IPS DF 4.7 (cell line): ENCODE measurements around the gene LIMS2.

Experiments
- DNase-seq: peaks from one replicate; pipeline ENCODE4 v3.0.0-alpha.2; 2013; ENCODE audit warnings: low spot score; ENCODE audit errors: extremely low read depth

LIMS2 gene

GRCh38 chr2:127634626-127635379 lies 40.5 kb downstream of the LIMS2 start:
- no peak for DNase-seq

DNA sequence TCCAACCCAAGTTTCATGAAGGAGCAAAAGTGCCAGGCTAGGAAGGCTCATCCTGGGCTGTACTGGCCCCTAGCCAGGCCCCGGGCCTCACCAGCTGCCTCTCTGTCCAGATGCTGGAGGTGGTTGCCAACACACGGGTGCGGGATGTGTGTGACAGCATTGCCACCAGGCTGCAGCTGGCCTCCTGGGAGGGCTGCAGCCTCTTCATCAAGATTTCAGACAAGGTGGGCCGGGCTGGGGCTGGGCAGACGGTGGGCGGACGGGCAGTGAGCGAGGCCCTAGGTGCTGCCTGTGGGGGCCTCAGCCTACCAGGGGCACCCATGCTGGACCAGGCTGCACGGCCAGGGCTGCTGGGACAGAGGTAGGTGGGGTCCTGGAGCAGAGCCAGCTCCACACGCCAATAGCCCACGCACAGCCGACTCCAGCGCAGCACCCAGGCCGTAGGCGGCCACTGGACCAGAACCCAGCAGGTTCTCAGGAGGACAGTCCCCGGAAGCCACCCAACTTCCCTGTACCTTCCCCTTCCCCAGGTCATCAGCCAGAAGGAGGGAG lies 41.2 kb downstream of the LIMS2 start:
- DNase-seq: no peak

GRCh38 chr2:127633556-127634065 lies 41.7 kb downstream of the LIMS2 start:
- DNase-seq: no peak

- no peak for DNase-seq
Observed at GRCh38 chr2:127632592-127633489, 42.5 kb downstream of the LIMS2 start.

DNA sequence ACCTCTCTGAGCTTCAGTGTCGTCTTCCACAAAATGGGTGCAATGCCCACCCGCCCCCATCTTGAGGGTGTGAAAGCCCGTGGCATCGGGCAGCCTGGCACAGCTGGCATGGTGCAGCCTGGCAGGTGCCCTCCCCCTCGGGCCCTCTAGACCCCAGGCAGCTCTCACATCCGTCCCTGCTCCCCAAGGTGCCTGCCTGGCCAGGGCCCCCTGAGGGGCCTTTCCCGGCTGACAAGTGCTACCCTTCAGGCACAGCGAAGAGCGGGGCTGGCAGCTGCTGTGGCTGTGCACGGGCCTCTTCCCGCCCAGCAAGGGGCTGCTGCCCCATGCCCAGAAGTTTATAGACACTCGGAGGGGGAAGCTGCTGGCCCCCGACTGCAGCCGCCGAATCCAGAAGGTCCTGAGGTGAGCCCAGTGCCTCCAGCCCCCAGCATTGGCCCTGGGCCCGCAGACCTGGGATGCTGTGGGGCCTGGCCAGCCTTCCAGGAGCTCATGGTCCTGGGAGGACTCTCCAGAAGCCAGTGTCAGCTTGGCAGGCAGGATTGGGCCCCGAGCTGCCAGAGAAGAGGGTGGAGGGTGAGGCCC lies 43.2 kb downstream of the LIMS2 start:
- no peak for DNase-seq

DNA sequence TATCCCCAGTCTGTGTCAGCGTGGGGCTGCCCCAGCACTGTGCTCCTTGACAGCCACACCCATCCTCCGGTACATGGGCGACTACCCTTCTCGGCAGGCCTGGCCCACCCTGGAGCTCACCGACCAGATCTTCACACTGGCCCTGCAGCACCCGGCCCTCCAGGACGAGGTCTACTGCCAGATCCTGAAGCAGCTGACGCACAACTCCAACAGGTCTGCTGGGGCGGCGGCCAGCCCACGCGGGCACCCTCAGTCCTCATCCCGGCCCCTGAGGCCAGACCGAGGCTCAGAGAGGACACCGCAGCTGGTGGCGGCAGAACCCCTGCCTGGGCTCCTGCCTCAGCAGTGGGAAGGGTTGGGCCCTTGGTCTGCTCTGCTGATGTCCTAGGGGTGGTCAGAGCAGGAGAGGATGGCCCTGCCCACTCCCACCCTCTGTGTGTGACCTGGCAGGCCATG lies 43.8 kb downstream of the LIMS2 start:
- no peak for DNase-seq

- DNase-seq: no peak
Observed at GRCh38 chr2:127630864-127631540, 44.3 kb downstream of the LIMS2 start.

GRCh38 chr2:127630096-127630863 lies 45.0 kb downstream of the LIMS2 start:
- no peak for DNase-seq

GRCh38 chr2:127629637-127630036 lies 45.7 kb downstream of the LIMS2 start:
- no peak for DNase-seq

GRCh38 chr2:127628767-127629614 lies 46.3 kb downstream of the LIMS2 start:
- no peak for DNase-seq

- no peak for DNase-seq
Observed at GRCh38 chr2:127627740-127628571, 47.4 kb downstream of the LIMS2 start.

GRCh38 chr2:127626917-127627739 lies 48.2 kb downstream of the LIMS2 start:
- DNase-seq: no peak

- no peak for DNase-seq
Observed at GRCh38 chr2:127626175-127626574, 49.2 kb downstream of the LIMS2 start.

DNA sequence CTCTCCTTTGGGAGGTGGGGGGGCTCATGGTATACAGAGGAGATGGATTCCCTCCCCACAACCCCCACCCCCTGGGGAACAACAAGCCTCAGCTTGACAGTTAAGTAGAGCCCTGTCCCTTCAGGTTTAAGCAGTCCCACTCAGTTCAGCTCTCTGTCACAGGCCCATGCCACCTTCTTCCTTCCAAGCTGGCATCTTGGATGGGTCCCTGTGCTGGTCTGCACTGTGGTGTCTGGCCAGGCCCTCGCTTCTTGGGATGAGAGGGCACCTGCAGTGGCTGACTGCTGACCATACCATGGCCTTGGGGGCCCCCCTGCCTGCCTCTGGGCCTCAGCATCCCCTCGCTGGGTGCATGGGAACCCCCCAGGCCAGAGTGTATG lies 49.8 kb downstream of the LIMS2 start:
- DNase-seq: no peak

GRCh38 chr2:127624756-127625571 lies 50.4 kb downstream of the LIMS2 start:
- no peak for DNase-seq

DNA sequence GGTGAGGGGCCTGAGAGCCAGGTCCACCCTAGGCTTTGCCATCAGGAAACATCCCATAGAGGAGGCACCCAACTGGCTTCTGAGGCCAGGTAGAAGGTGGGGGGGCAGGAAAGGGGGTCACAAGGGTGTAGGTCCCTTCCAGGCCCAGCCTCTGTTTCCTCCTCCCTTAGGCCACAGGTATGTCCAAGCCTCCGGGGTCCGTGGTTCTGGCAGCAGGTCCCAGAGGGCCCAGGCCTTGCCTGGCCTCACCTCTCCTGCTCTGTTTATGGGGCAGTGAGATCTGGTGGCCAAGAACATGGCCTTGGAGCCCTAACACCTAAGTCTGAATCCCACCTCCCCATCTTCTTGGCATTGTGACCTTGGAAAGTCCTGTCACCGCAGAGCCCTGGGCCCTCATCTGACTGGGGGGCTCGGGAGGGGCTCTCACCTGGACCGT lies 51.0 kb downstream of the LIMS2 start:
- no peak for DNase-seq
